KMS-11 (cell line): ENCODE data around the gene SGMS2.

Experiments
- H2AFZ ChIP-seq: fragments of 200-600 bp; sonication (generic); 2 replicates; pipeline ENCODE4 v1.6.1; 2016; ENCODE audit warnings: antibody characterized with exemption, mixed run types, low read depth
- H3K27ac ChIP-seq: fragments of 200-600 bp; sonication (generic); 2 replicates; pipeline ENCODE4 v1.6.1; 2016; ENCODE audit warnings: mild to moderate bottlenecking, mixed run types
- H3K27me3 ChIP-seq: fragments of 200-600 bp; sonication (generic); 2 replicates; pipeline ENCODE4 v1.6.1; 2017; ENCODE audit warnings: mild to moderate bottlenecking, low read depth, mixed run types, moderate library complexity; ENCODE audit not compliant: insufficient read depth
- H3K36me3 ChIP-seq: fragments of 200-600 bp; sonication (generic); 2 replicates; pipeline ENCODE4 v1.6.1; 2017; ENCODE audit warnings: mild to moderate bottlenecking, mixed run types; ENCODE audit not compliant: insufficient read depth
- H3K4me1 ChIP-seq: fragments of 200-600 bp; sonication (generic); 2 replicates; pipeline ENCODE4 v1.6.1; 2016; ENCODE audit warnings: mild to moderate bottlenecking, low read depth, mixed run types; ENCODE audit not compliant: poor library complexity, severe bottlenecking
- H3K4me2 ChIP-seq: fragments of 200-600 bp; sonication (generic); 2 replicates; pipeline ENCODE4 v1.7.0; 2016; ENCODE audit warnings: mild to moderate bottlenecking, mixed run types
- H3K4me3 ChIP-seq: fragments of 200-600 bp; sonication (generic); IDR thresholded peaks from 2 replicates; pipeline ENCODE4 v1.6.1; 2017; ENCODE audit warnings: low read depth, low read length, mixed read lengths; ENCODE audit not compliant: insufficient read depth
- H3K79me2 ChIP-seq: fragments of 200-600 bp; sonication (generic); 2 replicates; pipeline ENCODE4 v1.6.1; 2016; ENCODE audit warnings: low read depth, mixed run types; ENCODE audit not compliant: insufficient read depth
- H3K9ac ChIP-seq: fragments of 200-600 bp; sonication (generic); 2 replicates; pipeline ENCODE4 v1.6.1; 2016; ENCODE audit warnings: mild to moderate bottlenecking, mixed run types
- H4K20me1 ChIP-seq: fragments of 200-600 bp; sonication (generic); 2 replicates; pipeline ENCODE4 v1.6.1; 2016; ENCODE audit warnings: mild to moderate bottlenecking, mixed run types; ENCODE audit not compliant: insufficient read depth
- CTCF ChIP-seq: fragments of 200-600 bp; sonication (generic); conservative IDR thresholded peaks from 2 replicates; pipeline ENCODE4 v1.6.1; 2017; ENCODE audit warnings: low read depth, mild to moderate bottlenecking, antibody characterized with exemption, low read length, moderate library complexity, mixed read lengths

Gene SGMS2

GRCh38 chr4:107891299-107891698 lies 66.6 kb downstream of the SGMS2 start:
- Histone ChIP-seq H3K4me3 (no peak overlapping the region), H3K4me2 (no peak overlapping the region), H3K27me3 (no peaks in the 10 kb centered on the region), H4K20me1 (no peaks in the 10 kb centered on the region), H3K9ac (no peak overlapping the region), H3K79me2 (no peaks in the 10 kb centered on the region), H3K36me3 (no peaks in the 10 kb centered on the region), H3K4me1 (peaks cover 20% of the 10 kb centered on the region), H2AFZ (no peak overlapping the region), H3K27ac (no peak overlapping the region)
- TF ChIP-seq CTCF: no peak

GRCh38 chr4:107893171-107894137 lies 68.7 kb downstream of the SGMS2 start:
- Histone ChIP-seq H3K27ac (no peak overlapping the region), H3K79me2 (no peaks in the 10 kb centered on the region), H3K36me3 (no peaks in the 10 kb centered on the region), H3K27me3 (no peaks in the 10 kb centered on the region), H3K9ac (no peak overlapping the region), H3K4me3 (no peak overlapping the region), H2AFZ (peak overlapping the region; percentile 3; the same call in 1 of the 2 replicates), H3K4me1 (peaks cover 33% of the 10 kb centered on the region), H3K4me2 (no peak overlapping the region), H4K20me1 (no peaks in the 10 kb centered on the region)
- no peak for TF ChIP-seq CTCF

GRCh38 chr4:107894138-107894603 lies 69.4 kb downstream of the SGMS2 start:
- H4K20me1 ChIP-seq: no peaks in the 10 kb centered on the region
- no peaks in the 10 kb centered on the region for H3K79me2 ChIP-seq
- no peaks in the 10 kb centered on the region for H3K27me3 ChIP-seq
- peak overlapping the region; percentile 3; the same call in 1 of the 2 replicates for H2AFZ ChIP-seq
- no peak overlapping the region for H3K9ac ChIP-seq
- H3K4me2 ChIP-seq: no peak overlapping the region
- no peak overlapping the region for H3K27ac ChIP-seq
- H3K4me1 ChIP-seq: peaks cover 33% of the 10 kb centered on the region
- H3K36me3 ChIP-seq: no peaks in the 10 kb centered on the region
- TF ChIP-seq CTCF: no peak
- no peak overlapping the region for H3K4me3 ChIP-seq

- H3K27me3 ChIP-seq: no peaks in the 10 kb centered on the region
- H3K4me3 ChIP-seq: no peak overlapping the region
- H3K36me3 ChIP-seq: no peaks in the 10 kb centered on the region
- H2AFZ ChIP-seq: 0 out of 2 replicates have a peak overlapping the region, but pooled peaks have one; percentile 2
- no peaks in the 10 kb centered on the region for H4K20me1 ChIP-seq
- H3K27ac ChIP-seq: peak overlapping the region; percentile 32; the same call in 1 of the 2 replicates
- no peak for TF ChIP-seq CTCF
- H3K4me2 ChIP-seq: peak overlapping the region; percentile 23; the same call in 1 of the 2 replicates
- peaks cover 33% of the 10 kb centered on the region for H3K4me1 ChIP-seq
- H3K79me2 ChIP-seq: no peaks in the 10 kb centered on the region
- no peak overlapping the region for H3K9ac ChIP-seq
These were observed 71.5 kb downstream of the SGMS2 start for GRCh38 chr4:107896158-107896645.
